Measurements from ENCODE around the gene PIGC.

Gene PIGC

GRCh38 chr1:172429331-172430127 is 14.3 kb downstream of the PIGC start:
- DNase-seq (ENCODE audit: low spot score) = no peak

- no peak for DNase-seq (ENCODE audit: low spot score)
These were observed 16.7 kb downstream of the PIGC start for GRCh38 chr1:172427191-172427590.

DNA sequence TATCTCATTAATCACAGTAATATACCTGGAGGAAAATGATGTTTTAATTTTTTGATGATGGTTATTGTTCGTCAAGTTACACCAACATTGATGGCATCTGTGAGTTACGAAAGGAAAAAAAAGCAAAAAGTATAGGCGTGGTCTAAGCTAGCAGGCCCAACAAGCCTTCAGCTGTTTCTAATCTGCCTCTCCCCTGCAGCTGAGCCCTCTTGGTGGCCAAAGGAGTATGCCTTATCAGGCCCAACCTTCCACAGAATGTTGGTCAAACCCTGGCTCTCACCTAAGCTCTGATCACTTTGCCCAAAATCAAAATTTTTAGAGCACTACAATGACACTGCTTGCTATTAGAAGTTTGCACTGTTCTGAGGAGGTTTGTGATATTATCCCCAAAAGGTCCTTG is 18.5 kb downstream of the PIGC start:
- DNase-seq (ENCODE audit: low spot score) = no peak

- no peak for DNase-seq (ENCODE audit: low spot score)
These were observed 20.5 kb downstream of the PIGC start for GRCh38 chr1:172423336-172423735.

- DNase-seq (ENCODE audit: low spot score) = no peak
These were observed 21.8 kb downstream of the PIGC start for GRCh38 chr1:172421974-172422604.

DNA sequence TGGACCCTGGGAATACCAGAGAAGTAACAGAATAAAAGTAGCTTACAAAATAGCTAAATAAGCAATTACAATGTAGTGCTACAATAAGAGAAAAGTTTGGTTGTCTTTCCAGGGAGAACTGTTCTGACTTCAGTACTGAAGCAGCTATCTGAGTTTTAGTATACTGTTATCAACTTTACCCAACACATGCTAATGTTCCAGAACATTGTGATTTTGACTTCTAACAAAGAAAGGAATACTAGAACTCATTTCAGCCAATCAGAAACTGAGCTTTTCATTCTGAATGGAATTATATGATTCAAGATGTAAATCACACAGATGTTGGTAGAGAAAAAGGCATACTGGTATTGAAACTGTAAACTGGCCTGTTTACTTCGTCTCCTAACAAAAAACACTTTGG is 23.5 kb downstream of the PIGC start, which contains the start of gene C1orf105:
C1orf105 (plus strand) TSS at position 301 of the 400 bp plus-strand sequence. CDS start 201 bp downstream, outside the sequence.
- DNase-seq (ENCODE audit: low spot score) = no peak

DNA sequence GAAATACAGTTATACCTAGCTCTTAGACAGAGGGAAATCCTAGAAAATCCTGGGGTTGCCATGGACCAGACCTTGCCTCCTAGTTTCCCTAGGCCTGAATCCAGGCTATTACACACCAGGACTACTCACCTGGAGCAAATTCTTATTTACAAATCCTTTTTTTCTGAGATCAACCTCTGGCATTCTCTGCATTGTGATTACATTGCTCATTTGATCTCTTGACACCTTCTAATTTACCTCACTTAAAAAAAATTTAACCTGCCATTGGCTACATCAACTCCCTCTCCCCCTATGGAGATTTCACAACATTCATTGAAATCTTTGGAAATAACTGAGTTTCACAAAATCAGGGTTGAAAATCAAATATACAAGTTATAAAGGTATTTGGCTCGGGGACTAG is 26.3 kb downstream of the PIGC start:
- no peak for DNase-seq (ENCODE audit: low spot score)

GRCh38 chr1:172416496-172417035 is 27.3 kb downstream of the PIGC start:
- no peak for DNase-seq (ENCODE audit: low spot score)

GRCh38 chr1:172414331-172414730 is 29.5 kb downstream of the PIGC start:
- no peak for DNase-seq (ENCODE audit: low spot score)

DNA sequence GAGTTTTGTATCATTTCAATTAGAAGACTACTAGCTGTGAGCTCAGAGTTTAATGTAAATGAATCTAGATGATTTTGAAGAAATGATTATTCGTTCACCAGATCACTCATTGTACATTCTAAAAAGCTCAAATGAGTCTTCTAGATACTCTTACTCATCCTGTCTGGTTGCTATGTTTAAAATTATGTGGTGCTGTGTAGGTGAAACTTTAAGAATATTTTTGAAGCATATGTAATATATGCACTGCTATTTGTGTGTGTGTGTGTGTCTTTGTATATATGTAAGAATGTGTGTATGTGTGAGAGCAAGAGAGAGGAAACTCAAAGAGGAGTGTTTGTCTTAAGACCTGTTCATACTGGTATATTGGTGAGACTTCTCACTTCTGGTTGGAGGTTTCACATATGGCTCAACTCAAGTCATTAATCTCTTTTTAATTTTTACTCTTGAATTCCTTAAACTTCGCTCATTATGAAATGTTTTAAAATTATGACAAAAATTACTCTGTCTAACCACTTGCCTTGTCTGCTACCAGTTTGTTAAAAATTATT is 32.0 kb downstream of the PIGC start:
- no peak for DNase-seq (ENCODE audit: low spot score)

- DNase-seq (ENCODE audit: low spot score) = no peak
These were observed 33.8 kb downstream of the PIGC start for GRCh38 chr1:172410027-172410426.

DNA sequence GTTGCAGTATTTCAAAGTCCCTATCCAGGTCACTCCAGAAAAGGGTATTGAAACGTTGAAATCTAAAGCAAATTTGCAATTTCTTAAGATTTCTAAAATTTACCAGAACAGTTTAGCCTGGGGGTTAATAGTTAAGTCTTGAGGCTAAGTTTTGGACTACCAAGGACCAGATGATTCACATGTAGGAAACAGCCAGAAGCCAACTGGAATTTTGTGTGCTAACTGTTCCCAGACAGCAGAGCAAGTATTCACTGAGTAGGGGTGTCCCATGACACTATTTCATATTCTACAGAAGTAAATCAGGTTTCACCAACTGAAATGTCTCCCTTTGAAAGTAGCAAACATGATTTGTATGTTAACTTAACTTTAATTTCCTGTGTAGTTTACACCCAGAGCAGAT is 34.9 kb downstream of the PIGC start:
- no peak for DNase-seq (ENCODE audit: low spot score)

- no peak for DNase-seq (ENCODE audit: low spot score)
These were observed 36.9 kb downstream of the PIGC start for GRCh38 chr1:172406968-172407367.

GRCh38 chr1:172405912-172406311 is 38.0 kb downstream of the PIGC start:
- DNase-seq (ENCODE audit: low spot score) = no peak

DNA sequence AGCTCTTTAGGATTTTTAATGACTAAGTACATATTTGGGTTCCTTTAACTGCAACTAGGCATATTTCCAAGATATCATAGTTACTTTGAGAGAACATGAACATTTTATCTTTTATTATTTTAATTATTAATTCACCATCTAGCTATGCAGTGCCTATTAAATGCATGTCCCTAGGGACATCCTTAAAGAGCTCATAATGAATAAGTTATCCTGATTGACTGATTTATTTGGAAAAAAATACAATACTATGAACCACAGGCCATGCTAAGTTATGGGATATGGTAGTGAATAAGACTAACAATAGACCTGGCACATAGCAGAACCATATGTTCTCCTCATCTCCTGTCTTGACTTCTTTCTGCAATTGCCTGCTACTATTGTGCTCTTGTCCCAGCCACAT is 39.7 kb downstream of the PIGC start:
- DNase-seq (ENCODE audit: low spot score) = no peak

DNA sequence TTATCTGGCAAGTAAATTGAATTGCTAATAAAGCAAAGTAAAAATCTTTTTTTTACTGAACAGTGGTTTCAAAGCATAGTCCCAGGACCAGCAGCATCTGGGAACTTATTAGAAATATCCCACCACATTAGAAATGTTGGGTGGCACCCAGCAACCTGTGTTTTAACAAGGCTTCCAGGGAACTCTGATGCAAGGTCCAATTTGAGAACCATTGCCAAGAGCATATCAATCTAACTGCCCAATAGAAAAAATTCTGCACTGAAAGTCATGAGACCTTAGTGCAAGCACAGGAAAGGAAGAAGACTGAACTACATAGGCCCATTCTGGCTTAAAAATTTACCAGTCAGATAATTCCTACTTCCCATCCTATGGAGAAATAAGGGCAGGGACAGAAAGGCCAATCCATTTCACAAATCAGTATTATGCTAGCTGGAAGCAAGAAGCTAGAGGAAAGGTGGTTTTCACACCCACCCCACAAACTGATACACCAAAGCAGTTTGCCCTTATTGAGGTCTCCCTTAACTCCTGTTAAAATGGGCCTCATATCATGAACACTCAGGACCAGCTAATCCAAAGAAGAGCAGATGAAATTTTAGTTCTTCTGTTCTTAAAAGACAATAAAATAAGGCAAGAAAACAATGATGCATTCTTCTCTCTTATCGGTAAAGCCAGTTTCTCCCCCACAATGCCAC is 40.8 kb downstream of the PIGC start:
- no peak for DNase-seq (ENCODE audit: low spot score)

DNA sequence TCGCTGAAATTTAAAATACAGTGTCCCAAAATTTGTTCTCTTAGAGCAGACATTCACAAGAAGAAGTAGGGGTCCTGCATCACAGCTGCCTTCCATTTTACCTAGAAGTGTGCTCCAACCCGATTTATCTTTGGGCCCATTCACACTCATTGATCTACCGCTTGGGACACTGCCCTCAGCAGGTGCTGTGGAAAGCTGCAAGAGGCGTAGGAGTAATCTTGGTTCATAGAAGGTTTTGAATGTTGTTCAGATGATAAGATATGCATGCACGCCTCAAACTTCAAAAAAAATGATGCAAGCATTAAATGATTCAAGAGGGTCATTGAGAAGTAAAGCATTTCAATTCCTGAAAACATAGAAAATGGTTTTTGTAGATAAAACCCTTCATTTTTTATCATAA is 42.0 kb downstream of the PIGC start:
- DNase-seq (ENCODE audit: low spot score) = no peak

DNA sequence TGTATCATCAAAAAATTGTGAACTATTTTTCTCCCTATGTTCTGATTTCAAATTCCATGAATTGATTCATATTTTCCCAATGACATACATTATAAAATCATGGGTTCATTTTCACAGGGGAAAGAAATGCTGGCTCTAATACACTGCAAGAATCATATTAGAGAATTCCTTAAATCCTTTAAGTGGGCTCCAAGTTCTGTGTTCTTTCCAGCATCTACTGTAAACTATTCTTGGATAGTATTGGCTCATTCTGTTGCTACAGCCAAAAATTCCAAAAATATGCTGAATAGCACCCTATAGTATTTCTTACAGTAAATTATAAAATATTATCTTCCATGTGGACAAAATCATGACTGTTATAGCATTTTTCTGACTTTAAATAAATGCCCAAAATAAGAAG is 42.4 kb downstream of the PIGC start:
- no peak for DNase-seq (ENCODE audit: low spot score)

DNA sequence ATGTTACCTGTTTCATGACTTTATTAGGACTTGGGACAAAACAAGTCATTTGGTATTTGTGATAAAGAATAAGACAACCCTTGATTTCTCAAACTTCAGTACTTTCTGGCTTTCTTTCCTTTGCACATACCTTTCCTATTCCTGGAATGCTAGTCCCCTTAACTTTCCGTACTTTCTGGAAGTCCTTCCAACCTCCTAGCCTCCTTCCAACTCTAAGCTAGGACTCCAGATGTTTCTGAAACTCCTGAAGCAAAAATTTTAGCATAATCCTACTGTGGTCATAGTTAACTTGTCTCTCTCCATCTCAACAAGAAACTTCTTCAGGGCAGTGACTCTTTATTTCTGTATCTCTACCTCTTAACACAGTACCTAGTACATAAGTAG is 43.2 kb downstream of the PIGC start:
- no peak for DNase-seq (ENCODE audit: low spot score)

GRCh38 chr1:172399756-172400721 is 43.8 kb downstream of the PIGC start:
- no peak for DNase-seq (ENCODE audit: low spot score)

All from HuH-7 (cell line).